GM10248 (cell line): ENCODE measurements around the gene HSDL2.

Experiments
- CTCF ChIA-PET: fragments of 300-600 bp; sonication (Branson Sonifier 250); formaldehyde crosslinking; extraction: SDS; loops from one replicate; lab custom pipeline; 2021; ENCODE audit warnings: antibody characterized with exemption; lab: Yijun Ruan, JAX
- POLR2A ChIA-PET: fragments of 350-650 bp; sonication (Branson Sonifier 250); formaldehyde crosslinking; extraction: SDS; loops from one replicate; lab custom pipeline; 2020; ENCODE audit warnings: antibody characterized with exemption; lab: Yijun Ruan, JAX
- DNase-seq: peaks from one replicate; pipeline ENCODE4 v3.0.0; 2012; ENCODE audit errors: extremely low spot score
- TF ChIP-seq, protein P1 (sequence below): IDR thresholded peaks from 2 replicates; pipeline ENCODE4 v1.5.1; 2012; ENCODE audit warnings: mild to moderate bottlenecking, low read depth; ENCODE audit errors: extremely low read depth, missing control alignments, control extremely low read depth

Gene HSDL2

GRCh38 chr9:112487008-112487798 lies 107.3 kb downstream of the HSDL2 start:
- peak; percentile 47 for DNase-seq
- ChIA-PET CTCF (interaction anchor here (0.9 to 1.3 kb wide), 4 partner anchors 9 to 305 kb away, joined by 3 to 4 read pairs (median 3); no protein-coding TSS in a partner anchor), POLR2A (interaction anchor here (1.0 kb wide), 1 partner anchor 856 kb away, joined by 3 read pairs; the partner anchor contains the start of gene DNAJC25)
- TF ChIP-seq, protein P1, sequence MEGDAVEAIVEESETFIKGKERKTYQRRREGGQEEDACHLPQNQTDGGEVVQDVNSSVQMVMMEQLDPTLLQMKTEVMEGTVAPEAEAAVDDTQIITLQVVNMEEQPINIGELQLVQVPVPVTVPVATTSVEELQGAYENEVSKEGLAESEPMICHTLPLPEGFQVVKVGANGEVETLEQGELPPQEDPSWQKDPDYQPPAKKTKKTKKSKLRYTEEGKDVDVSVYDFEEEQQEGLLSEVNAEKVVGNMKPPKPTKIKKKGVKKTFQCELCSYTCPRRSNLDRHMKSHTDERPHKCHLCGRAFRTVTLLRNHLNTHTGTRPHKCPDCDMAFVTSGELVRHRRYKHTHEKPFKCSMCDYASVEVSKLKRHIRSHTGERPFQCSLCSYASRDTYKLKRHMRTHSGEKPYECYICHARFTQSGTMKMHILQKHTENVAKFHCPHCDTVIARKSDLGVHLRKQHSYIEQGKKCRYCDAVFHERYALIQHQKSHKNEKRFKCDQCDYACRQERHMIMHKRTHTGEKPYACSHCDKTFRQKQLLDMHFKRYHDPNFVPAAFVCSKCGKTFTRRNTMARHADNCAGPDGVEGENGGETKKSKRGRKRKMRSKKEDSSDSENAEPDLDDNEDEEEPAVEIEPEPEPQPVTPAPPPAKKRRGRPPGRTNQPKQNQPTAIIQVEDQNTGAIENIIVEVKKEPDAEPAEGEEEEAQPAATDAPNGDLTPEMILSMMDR, result no peak

DNA sequence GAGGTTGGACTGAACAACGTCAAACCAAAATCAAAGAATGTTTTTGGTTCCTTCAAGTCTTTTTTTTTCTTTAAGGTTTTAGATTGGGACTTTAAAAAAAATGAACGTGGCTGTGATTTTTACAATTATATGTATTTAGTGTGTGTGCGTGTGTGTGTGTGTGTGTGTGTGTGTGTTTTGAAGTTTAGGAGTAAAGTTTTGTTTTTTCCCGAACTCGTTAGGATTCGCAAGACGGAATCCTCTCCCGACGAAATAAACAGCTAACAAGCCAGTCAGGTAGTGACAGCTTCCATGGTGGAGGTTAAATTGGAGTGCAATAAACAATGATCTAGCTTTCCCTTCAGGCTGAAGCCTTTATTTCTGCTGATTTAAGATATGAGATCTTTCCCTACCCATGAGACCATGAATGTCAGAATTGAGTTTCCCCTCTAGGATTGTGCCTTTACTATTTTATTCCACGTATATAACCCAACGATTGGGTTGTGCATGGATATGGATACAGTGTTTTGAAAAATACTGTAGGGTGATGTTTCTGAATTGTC lies 108.0 kb downstream of the HSDL2 start:
- DNase-seq, result no peak
- ChIA-PET CTCF (interaction anchor here (0.9 kb wide), 1 partner anchor 8 kb away, joined by 3 read pairs; no protein-coding TSS in a partner anchor), POLR2A (no interaction called here)
- TF ChIP-seq, protein P1, result no peak

GRCh38 chr9:112489039-112489546 lies 109.2 kb downstream of the HSDL2 start:
- TF ChIP-seq, protein P1, result no peak
- DNase-seq, result no peak
- CTCF ChIA-PET, result interaction anchor here (0.7 to 1.0 kb wide), 2 partner anchors 42 to 177 kb away, joined by 3 read pairs; no protein-coding TSS in a partner anchor
- POLR2A ChIA-PET, result no interaction called here

DNA sequence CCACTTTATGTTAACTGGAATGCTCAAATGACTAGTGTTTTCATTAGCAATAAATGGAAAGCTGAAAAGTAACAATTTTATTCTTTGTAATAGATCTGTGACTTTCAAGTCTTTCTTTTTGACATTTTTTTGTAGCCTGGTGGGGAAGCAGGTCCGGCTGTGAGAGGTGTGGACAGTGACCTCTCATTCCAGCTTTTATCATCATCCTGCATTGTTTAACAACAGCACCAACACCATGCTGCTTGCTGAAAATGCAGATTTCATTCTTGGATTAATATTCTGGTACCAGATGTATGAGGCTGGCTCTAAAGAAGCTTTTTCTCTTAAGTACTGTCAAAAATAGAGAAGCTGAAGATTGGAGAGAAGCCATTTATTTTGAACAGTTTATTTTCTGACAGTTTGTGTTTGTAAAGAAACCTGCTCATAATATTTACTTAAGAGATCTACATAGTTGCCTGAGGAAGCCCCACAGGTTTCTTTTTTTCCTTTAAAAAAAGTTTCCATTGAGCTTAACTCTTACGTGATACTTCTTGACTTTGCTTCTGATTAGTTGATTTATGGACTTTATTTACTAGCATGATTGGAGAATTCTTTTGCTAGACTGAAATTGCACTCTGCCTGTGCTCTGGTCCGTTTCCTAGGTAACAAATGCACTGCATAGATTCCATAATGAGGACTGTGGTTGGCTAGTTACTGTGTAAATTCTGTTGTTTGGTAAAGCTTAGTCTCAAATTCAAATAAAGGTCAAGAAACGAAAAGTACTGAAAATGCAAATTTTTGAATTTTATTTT lies 110.2 kb downstream of the HSDL2 start:
- CTCF ChIA-PET, result interaction anchor here (1.0 to 1.6 kb wide), 6 partner anchors 9 to 176 kb away, joined by 3 to 4 read pairs (median 4); partner anchors contain the start of gene HSDL2
- POLR2A ChIA-PET, result no interaction called here
- no peak for DNase-seq
- TF ChIP-seq, protein P1, result no peak

DNA sequence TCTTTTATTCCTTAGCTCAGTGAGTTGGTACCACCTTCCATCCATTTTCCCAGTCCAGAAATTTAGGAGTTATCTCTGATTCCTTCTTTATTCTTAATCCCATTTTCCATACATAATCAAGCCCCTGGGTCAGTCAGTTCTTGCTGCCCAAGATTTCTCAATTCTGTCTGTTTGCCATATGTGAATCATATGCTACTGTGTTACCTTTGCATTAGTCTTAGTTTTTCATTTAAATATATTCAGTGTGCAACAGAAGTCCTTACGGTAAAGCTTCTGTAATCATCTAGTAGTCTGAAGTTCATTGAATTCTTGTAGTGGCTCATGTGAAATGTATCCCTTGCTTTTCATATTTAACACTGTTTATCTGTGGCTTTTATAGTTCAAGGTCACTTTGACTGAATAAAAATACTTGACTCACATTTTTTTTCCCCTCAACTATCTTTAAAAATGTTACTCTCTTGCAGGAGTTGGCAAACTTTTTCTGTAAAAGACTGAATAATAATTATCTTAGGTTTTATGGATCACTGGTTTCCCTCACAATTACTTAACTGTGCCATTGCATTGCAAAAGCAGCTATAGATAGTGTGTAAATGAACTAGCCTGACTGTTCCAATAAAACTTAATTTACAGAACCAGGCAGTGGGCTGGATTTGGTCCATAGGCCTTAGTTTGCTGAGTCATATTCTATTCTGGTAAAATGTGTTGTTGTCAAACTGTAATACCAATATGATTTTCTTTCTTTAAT lies 113.7 kb downstream of the HSDL2 start:
- TF ChIP-seq, protein P1, result no peak
- CTCF ChIA-PET, result no interaction called here
- POLR2A ChIA-PET, result no interaction called here
- DNase-seq, result no peak
